ENCODE data around the gene UGCG.
"Not testable (repeated sequence)": the region's sequence is repeated elsewhere in the genome, so short reads cannot be mapped to it uniquely, and the experiment has no call there.

UGCG gene

DNA sequence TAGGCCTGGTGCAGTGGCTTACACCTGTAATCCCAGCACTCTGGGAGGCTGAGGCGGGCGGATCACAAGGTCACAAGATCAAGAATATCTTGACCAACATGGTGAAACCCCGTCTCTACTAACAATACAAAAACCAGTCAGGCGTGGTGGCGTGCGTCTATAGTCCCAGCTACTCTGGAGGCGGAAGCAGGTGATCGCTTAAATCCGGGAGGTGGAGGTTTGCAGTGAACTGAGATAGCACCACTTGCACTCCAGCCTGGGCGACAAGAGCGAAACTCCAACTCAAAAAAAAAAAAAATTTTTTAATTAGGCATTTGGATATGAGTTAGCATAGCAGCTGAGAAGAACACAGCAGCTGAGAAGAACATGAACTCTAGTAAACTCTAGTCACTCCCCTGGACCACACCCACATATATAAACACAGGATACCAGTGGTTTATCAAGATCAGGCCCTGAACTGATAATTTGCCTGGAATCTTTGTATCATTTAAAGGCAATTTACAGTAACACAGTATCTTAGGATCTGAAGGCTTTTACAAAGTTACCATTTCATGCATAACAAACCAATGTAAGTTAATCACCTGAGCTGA, 4.6 kb upstream of the UGCG start:
- peak; percentile 97 for DNase-seq

DNA sequence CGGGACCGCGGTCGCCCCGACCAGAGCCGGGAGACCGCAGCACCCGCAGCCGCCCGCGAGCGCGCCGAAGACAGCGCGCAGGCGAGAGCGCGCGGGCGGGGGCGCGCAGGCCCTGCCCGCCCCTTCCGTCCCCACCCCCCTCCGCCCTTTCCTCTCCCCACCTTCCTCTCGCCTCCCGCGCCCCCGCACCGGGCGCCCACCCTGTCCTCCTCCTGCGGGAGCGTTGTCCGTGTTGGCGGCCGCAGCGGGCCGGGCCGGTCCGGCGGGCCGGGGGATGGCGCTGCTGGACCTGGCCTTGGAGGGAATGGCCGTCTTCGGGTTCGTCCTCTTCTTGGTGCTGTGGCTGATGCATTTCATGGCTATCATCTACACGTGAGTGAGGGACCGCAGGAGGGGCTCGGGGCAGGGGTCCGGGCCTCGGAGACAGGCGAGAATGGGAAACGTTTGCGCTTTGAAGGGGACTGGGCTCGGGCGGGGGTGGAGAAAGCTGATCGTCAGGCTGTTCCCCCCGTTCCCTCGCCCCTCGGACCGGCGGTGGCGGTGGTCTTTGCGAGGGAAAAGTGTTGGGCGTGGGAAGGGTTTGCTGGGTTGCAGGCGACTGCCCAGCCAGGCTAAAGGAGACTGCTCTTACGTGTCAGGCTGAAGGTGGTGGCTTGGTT, 457 bp downstream of the UGCG start:
- DNase-seq = peak; percentile 63

DNA sequence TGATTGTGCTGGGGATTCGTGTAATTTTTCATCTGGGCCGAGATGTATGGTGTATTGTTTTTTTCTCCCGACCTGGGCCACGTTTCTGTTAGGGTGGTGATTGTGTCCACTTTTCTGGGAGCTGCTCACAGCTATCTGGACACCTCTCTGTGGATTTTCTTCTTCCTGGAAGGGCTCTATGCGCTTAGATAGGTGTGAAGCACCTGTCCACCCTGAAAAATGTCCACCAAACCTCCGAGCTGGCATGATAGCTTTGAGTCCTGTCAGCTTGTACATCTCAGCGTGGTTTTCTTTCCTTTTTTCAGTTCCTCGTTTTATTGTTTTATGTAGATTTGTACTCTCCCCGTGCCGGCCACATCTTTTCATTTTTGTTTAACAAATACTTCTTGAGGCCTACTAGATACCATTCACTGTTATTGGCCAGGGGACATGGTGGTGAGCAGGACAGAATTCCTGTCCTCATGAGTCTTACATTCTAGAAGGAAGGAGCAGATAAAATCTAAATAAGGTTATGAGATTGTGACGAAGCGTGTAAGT, 1.1 kb downstream of the UGCG start:
- peak; percentile 53 for DNase-seq

DNA sequence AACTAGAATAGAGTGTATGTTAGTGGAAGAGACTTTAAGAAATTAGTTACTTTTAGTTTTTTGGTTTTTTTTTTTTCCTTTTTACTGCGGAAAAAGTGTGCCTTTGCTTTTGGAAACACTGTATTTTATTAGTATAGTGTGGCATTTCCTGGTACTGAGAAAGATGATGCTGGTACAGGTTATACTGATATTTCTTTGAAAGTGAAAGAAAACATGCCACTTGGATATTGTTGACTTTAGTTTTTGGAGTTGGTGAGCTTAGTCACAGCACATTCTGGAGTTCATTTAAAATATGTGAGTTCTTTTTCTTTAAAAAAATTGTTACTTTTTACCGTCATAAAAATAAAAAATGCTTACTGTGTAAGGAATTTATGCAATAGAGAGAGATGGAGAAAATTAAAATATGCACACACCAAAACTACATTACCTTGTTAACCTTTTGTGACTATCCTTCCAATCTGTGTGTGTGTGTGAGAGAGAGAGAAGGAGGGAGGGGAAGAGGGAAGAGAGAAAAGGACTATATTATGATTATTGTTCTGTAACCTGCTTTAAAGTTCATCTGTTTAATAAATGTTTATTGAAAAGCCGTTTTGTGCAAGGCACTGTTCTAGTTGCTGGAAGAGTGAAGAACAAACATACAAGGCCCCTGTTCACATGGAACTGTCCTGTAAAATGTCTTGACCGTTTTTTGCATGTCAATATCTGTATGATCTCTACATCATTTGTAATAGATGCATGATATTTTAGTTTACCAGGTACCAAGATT, 1.9 kb downstream of the UGCG start:
- DNase-seq = peak; percentile 29

DNA sequence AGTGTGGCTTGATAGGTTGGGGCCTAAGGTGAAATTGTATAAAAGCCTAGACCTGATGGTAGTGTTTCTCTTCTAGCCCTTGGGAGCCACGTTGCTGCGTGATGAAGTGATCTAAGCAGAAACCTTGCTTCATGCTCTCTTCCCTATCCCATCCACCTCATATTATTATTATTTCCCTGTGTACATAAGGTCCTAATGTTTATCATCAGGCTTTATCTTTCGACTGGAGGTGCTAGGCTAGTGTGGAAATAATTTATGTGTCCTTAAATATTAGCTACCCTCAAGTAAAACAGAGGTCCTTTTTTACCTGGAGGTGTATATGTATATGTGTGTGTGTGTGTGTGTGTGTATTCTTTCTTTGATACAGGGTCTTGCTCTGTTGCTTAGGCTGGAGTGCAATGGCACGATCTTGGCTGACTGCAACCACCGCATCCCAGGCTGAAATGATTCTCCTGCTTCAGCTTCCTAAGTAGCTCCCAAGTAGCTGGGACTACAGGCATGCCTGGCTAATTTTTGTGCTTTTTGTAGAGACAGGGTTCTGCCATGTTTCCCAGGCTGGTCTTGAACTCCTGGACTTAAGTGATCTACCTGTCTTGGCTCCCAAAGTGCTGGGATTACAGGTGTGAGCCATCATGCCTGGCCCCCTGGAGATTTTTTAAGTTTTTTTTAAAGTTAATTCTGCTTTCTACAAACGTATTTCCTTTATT, 3.7 kb downstream of the UGCG start:
- DNase-seq = no peak

DNA sequence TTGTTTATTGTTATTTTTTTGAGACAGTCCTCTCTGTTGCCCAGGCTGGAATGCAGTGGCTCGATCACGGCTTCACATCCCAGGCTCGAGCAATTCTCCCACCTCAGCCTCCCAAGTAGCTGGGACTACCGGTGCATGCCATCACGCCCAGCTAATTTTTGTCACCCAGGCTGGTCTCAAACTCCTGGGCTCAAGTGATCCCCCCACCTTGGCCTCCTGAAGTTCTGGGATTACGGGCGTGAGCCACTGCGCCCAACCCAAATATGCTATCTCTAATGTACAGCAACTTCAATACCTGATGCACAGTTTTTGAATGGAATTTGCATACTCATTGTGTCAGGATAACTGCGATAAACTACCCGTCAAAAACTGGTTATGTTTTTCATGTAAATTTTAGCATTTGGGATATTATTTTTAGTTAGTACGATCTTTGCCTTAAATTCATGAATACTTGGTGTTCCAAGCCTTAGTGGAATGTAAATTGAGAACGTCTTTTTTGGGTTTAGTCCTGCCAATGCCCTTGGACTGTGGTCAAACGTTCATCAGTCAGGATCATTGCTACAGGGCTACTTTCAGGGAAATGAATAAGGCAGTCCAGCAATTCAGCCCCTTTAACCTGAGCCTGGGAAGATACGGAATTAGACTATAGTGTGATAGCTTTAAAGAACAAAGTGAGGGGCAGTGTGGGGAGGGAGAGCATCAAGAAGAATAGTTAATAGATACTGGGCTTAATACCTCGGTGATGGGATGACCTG, 4.4 kb downstream of the UGCG start:
- DNase-seq = no peak

DNA sequence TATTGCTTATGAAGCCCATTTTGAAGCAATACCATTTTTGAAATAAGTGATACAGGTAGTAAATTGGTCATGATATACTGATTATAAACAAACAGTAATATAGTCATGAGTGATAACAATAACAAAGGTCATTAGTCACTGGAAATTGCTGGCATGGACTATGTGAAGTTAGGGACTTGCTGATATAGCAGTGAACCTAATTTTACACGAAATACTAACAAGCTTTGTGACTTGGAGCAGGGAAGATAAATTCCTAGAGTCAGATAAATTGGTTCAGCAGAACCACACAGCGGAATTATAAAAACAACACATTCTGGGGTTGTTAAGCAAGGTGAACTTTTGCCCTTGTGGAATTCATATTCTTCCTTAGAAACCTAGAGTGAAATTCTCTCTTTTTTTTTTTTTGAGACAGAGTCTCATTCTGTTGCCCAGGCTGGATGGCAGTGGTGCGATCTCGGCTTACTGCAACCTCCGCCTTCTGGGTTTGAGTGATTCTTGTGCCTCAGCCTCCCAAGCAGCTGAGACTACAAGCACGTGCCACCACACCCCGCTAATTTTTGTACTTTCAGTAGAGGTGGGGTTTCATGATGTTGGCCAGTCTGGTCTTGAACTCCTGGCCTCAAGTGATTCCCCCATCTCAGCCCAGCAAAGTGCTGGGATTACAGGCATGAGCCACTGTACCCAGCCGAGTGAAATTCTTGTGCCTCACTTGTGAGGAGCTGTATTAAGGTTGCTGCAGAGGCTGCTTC, 6.0 kb downstream of the UGCG start:
- no peak for DNase-seq

DNA sequence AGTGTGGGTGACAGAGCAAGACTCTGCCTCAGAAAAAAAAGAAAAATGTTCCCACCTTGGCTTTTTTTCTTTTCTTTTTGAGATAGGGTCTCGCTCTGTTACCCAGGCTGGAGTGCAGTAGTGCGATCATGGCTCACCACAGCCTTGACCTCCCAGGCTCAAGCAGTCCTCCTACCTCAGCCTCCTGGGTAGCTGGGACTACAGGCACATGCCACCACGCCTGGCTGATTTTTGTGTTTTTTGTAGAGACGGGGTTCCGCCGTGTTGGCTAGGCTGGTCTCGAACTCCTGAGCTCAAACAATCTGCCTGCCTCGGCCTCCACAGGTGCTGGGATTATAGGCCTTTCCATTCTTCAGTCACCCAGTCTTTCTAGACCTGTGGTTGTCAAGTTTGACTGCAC, 6.9 kb downstream of the UGCG start:
- not testable (repeated sequence) for DNase-seq

DNA sequence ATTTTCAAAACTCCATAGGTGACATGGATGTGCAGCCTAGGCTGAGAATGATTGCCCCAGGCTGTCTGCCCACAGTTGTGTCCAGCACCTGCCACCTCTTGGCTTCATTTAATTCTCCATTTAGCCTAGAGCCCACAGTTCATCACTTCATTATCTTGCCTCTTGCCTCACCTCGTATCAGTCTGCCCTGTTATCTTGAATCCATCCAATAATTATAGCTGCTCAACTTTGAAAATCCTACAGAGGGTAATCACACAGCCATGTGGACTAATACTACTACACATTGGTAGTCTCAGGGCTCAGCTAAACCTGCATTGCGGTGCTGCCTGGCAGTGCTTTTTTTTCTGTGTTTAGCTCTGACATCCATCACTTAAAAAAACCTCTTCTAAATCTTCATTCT, 7.4 kb downstream of the UGCG start:
- DNase-seq = no peak

DNA sequence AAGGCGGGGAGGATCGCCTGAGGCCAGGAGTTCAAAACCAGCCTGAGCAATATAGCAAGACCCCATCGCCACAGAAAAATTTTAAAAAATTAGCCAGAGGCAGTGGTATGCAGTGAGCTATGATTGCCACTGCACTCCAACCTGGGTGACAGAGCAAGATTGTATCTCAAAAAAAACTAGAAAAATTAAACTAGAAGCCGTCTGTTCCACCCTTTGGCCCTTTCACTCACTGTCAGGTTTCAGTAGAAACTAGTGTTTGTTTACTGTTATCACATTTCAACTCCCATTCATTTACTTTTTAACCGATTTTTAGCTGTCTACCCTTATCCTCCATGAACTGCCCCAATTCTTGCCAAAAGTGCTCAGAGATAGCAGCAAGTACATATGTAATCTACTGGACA, 8.3 kb downstream of the UGCG start:
- DNase-seq = no peak

DNA sequence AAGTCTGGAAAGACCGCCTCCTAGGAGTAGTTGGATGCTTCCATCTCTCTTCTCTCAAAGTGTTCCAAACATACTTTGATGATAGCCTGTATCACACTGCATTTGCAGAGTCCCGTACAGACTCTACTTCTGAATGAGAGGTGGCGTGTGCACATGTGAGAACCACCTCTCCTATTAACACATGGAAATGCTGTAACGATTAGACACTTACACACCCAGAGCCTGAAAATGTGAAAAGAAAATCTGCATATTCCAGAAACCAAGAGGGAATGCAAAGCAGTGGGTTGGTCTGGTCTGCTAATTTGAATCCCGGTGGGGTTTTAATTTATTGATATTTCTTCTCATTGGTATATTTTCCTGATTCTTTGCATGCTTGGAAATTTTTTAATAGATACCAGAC, 10.5 kb downstream of the UGCG start:
- DNase-seq = no peak

DNA sequence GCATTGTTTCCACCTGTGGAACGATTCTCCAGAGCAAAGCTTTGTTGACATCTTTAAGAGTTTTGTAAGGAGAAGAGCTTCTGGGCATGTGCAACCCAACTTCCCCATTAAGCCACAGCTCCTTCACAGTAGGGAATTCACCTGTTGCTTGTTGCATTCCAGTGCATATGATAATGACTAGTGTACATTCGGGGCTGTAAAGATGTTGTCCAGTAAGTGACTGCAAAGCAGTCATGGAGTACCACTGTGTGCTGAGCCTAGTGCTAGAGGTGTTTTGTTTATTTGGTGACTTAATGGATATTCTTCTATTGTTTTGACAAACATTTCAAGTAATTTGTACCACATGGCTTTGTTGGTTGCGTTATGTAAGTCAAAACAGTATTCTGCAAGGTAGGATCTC, 12.8 kb downstream of the UGCG start:
- DNase-seq = no peak

DNA sequence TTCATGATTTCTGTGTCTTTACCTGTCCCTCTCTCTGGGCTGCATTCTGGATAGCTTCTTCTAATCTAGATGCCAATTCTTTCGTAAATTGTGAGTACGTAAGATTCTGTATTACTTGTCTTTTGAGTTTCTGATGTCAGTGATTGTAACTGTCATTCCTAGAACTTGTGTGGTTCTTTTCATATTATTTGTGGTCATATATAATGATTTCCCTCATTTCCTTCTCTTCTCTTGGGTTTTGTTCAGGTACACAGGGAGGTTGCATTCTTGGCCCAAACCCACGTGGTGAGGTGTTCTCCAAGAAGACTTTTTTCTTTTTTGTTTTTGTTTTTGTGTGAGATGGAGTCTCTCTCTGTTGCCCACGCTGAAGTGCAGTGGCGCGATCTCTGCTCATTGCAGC, 13.8 kb downstream of the UGCG start:
- DNase-seq = no peak

DNA sequence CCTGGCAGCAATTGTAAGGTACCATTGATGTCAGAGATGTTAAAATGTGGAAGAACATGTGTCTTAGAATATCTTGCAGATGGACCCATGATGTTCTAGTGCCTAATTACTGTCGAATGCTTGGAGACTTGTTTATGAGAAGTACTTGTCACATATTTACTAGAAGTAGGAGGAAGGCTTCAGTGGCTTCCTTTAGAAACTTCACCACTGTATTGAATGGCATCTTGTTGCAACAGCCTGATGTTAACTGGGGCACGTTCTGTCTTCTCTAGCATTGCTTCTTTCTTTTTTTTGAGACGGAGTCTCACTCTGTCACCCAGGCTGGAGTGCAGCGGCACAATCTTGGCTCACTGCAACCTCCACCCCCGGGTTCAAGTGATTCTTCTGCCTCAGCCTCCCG, 16.5 kb downstream of the UGCG start:
- no peak for DNase-seq

DNA sequence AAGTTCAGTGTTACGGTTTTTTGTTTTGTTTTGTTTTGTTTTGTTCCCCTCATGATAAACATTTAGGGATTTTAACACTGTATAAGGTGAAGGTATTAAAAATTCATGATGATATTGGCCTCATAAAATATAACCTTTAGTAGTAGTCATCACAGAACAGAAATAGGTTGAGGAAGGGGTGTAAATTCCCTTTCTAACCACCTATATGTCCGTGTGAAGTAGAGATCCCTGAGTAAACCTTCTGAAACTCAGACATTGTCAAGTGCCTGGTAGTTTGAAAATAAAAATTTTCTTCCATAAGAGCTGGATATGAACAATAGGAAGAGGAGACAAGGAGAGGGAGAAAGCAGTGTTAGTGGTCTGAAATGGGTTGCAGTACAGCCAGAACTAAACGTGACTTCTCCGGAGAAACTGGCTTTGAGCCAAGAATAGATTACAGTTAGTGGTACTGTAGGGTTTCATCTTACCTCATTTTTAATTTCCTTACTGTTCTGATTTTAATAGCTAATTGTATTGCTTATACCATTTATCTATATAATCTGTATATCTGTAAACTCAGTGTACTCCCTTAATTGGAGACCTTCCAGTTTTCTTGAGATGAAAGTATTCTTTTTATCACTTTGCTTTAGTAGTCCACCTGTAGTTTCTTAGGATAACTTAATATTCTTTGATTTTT, 18.3 kb downstream of the UGCG start:
- peak; percentile 13 for DNase-seq

DNA sequence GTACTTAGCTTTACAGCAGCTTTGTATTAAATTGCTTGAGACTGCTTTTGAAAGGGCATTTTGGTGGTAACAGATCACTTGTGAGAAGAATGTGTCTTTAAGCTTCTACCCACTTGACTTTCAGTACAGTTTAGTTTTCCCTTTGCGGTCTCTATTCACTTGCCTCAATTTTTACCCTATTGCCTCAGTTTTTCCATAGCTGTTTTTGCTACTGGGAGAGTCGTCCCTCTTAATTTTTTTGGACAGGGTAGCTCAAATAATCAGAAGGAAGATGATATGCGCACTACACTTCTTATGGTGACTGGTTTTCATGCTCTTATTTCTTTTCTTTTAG, 18.8 kb downstream of the UGCG start:
- DNase-seq = no peak

DNA sequence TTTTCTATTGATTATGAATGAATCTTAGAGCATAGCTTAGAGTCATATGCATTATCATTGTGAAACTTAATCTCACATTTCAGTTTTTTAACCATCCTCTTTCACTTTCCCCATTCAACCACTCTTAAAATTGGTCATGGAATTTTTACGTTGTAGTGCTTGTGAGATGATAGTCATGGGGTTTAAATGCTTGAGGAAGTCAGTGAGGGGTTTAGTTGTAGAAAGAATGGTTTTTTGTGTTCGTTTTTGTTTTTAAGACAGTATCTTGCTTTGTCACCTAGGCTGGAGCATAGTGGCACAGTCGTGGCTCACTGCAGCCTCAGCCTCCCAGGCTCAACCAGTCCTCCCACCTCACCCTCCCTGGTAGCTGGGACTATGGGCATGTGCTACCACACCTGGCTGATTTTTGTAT, 19.6 kb downstream of the UGCG start:
- no peak for DNase-seq

DNA sequence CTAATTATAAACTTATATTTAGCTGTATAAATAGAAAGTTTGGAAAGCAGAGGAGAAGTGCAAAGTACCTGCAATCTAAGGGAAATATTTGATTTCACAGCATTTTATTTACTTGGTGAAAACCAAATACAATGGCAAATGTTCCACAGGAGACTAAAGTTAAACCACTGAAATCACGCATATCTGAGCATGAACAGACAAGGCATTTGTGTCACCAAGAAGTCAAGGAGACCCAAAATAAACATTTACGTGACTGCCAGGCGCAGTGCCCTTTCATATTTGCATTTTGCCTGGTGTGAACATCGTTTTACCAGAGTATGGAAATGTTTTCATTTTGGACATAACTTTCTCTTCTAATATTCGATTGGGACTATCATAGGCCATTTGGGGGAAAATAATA, 20.6 kb downstream of the UGCG start:
- DNase-seq = peak; percentile 29

DNA sequence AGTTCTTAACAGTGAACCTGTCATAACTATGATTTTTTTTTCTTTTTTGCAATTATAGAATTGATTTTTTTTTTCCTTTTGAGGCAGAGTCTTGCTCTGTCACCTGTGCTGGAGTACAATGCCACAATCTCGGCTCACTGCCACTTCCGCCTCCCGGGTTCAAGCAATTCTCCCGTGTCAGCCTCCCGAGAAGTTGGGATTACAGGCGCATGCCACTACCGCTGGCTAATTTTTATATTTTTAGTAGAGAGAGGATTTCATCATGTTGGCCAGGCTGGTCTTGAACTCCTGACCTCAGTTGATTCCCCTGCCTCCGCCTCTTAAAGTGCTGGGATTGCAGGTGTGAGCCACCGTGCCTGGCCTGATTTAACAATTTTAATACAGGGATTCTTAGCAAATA, 21.4 kb downstream of the UGCG start:
- no peak for DNase-seq

DNA sequence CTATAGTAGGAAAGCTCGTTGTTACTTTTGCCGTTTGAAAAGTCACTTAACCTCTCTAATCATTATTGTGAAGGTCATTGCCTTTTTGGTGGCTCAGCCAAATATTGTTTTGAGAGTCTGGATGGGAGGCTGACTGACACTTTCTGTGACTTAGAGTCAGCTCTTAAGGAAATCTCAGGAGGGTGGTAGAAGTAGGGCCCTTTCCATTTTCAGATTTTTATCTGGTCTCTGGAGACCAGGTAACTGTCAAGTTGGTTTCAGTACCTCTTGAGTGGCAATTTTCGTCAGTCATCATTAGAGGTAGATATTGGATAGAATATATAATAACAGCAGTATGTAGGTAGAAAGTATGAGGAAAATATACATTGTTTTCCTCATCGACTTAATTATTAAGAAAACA, 23.3 kb downstream of the UGCG start:
- DNase-seq = no peak

DNA sequence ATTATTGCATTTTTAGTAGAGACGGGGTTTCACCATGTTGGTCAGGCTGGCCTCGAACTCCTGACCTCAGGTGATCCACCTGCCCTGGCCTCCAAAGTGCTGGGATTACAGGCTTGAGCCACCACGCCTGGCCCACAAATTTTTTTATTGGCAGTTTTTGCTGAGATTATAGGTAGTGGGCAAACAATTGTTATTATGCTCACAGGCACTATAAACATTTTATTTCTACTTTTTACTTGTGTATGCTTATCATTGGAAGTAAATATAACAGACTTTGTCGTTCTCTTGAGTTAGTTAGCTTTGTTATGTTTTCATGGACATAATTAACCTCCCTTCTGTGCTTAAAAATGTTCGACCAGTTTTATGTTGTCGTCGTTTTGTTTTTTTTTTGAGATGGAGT, 23.9 kb downstream of the UGCG start:
- no peak for DNase-seq
